Subcutaneous abdominal adipose tissue (tissue), 5 donors: ENCODE data around the gene OR2F2.

ENCODE experiments used
- H3K27ac ChIP-seq: one replicate; pipeline ENCODE4 v1.7.0; 2013; ENCODE audit warnings: low read depth, mild to moderate bottlenecking, inconsistent platforms, low read length, moderate library complexity
- H3K27me3 ChIP-seq, 5 donors: one replicate each; pipeline ENCODE4 v1.7.0; 2013; ENCODE audit warnings: low read length in 5 of 5, inconsistent platforms in 1 of 5; ENCODE audit not compliant: control insufficient read depth in 5 of 5, insufficient read depth in 4 of 5
- H3K36me3 ChIP-seq, 5 donors: one replicate each; pipeline ENCODE4 v1.7.0; 2013; ENCODE audit warnings: low read length in 5 of 5; ENCODE audit not compliant: control insufficient read depth in 5 of 5, insufficient read depth in 5 of 5
- H3K4me1 ChIP-seq, 5 donors: one replicate each; pipeline ENCODE4 v1.7.0; 2013; ENCODE audit warnings: low read length in 5 of 5, mild to moderate bottlenecking in 3 of 5, moderate library complexity in 1 of 5; ENCODE audit not compliant: control insufficient read depth in 5 of 5, insufficient read depth in 5 of 5
- H3K4me3 ChIP-seq, 5 donors: one replicate each; pipeline ENCODE4 v1.7.0; 2013; ENCODE audit warnings: low read length in 5 of 5, low read depth in 1 of 5
- H3K9ac ChIP-seq, 5 donors: one replicate each; pipeline ENCODE4 v1.7.0; 2013; ENCODE audit warnings: low read length in 5 of 5, mild to moderate bottlenecking in 4 of 5, moderate library complexity in 3 of 5
- H3K9me3 ChIP-seq, 5 donors: one replicate each; pipeline ENCODE4 v1.7.0; 2013; ENCODE audit warnings: low read length in 5 of 5; ENCODE audit not compliant: control insufficient read depth in 5 of 5
- donor health status: healthy.
- donor health status: healthy.
- donor health status: healthy.
- donor health status: healthy.
- donor health status: healthy.

The OR2F2 gene

DNA sequence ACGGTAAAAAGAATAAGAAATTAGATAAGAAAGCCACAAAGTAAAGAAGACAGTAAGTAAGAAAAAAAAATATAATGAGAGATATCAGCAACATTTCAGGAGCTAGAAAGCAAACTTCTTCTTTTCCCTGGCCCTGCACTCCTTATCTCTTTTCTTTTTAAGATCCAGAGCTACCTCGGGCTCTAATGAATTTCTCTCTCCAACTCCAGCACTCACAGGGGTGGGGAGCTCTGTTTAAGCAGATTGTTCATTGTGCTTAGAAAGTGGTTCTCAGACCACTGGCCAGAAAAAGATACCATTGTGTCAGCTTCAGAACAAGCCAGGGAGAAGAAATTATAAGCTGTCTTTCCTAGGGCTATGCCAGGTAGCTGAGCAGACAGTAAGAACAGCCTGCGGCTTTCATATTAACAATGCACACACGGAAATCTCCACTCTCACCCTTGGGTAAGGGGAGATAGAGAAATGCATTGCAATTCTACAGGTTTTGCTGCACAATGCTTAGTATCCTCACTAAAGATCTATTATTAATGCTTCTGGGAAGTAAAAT, 38.9 kb downstream of the OR2F2 start:
- Histone ChIP-seq H3K4me1 (no peaks in the 10 kb centered on the region), H3K9ac (no peak overlapping the region), H3K36me3 (no peaks in the 10 kb centered on the region), H3K4me3 (no peak overlapping the region), H3K27me3 (no peaks in the 10 kb centered on the region), H3K9me3 (no peaks in the 10 kb centered on the region), H3K27ac (no peak overlapping the region)

DNA sequence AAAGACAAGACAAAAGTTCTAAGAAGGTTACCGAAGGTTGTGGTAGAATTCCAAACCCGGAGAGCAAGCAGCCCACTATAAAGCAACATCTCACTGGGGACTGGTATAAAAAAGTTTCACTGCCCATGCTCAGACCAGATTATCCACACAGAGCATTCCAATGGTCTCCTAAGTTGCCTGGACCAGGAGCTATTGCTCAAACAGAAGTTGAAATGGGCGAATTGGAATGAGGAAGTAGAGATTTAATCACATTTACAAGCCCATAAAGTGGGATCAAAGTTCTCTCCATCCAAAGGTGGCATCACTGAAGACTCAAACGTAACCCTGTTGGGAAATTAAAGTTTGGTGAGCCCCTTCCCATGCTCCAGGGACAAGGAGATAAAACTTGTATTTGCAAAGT, 39.4 kb downstream of the OR2F2 start:
- no peaks in the 10 kb centered on the region for H3K36me3 ChIP-seq
- no peaks in the 10 kb centered on the region for H3K9me3 ChIP-seq
- no peaks in the 10 kb centered on the region for H3K4me1 ChIP-seq
- no peak overlapping the region for H3K9ac ChIP-seq
- no peak overlapping the region for H3K4me3 ChIP-seq
- H3K27ac ChIP-seq = no peak overlapping the region
- no peaks in the 10 kb centered on the region for H3K27me3 ChIP-seq

DNA sequence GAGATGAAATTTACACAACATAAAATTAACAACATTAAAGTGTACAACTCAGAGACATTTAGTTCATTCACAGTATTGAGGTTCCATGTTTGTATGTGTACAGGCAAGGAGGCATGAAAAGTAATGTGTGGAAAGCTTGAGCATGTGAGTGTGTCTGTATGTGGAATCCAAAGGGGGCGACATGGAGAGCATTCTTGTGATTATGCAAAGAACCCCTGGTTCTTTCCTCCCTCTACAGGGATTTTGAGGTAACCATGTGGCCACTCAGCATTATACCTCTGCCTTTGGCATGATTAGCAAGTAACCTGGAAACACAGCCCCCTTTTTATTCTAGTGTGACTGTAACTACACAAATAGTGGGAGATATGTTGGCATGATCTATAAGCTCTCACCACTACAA, 40.6 kb downstream of the OR2F2 start:
- no peak overlapping the region for H3K27ac ChIP-seq
- H3K4me3 ChIP-seq = no peak overlapping the region
- H3K36me3 ChIP-seq = no peaks in the 10 kb centered on the region
- H3K9me3 ChIP-seq = no peaks in the 10 kb centered on the region
- no peaks in the 10 kb centered on the region for H3K27me3 ChIP-seq
- no peaks in the 10 kb centered on the region for H3K4me1 ChIP-seq
- no peak overlapping the region for H3K9ac ChIP-seq

DNA sequence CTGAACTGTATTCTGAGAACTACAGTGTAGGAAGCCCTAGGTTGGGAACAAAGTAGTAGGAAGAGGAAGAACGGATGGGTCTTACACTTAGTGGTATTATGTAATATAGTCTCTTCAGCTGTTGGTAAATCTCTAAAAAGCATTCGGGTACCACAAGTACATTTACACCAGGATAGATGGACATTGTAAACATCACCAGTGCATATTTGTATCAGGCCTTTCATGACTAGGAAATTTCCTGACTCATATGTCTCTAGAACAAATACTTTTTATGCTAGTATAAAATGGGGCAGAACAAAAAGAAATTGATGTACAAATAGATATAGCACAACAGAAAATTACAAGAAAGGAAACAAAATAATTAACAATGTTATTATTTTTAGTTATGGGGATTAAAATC, 43.6 kb downstream of the OR2F2 start:
- no peak overlapping the region for H3K9ac ChIP-seq
- H3K27me3 ChIP-seq = no peaks in the 10 kb centered on the region
- H3K4me1 ChIP-seq = no peaks in the 10 kb centered on the region
- no peaks in the 10 kb centered on the region for H3K9me3 ChIP-seq
- H3K36me3 ChIP-seq = no peaks in the 10 kb centered on the region
- no peak overlapping the region for H3K4me3 ChIP-seq
- no peak overlapping the region for H3K27ac ChIP-seq

DNA sequence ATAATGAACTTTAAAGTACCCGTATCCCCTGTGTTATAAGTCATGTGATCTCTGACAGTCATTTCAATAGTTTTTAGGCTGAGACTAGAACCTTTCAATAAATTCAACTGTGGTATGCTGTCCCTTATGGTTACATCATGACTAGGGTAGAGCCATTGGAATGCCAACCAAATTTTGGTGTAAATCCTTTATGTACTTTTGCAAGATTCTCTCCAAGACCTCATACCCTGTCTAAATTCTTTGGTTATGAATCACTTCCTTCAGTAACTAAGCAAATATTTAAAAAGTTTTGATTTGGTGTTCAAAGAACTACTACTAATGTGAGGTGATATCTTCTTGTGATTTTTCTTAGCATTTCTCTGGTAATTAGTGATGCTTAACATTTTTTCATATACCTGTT, 44.3 kb downstream of the OR2F2 start:
- Histone ChIP-seq H3K27me3 (no peaks in the 10 kb centered on the region), H3K4me1 (no peaks in the 10 kb centered on the region), H3K4me3 (no peak overlapping the region), H3K36me3 (no peaks in the 10 kb centered on the region), H3K9me3 (no peaks in the 10 kb centered on the region), H3K27ac (no peak overlapping the region), H3K9ac (no peak overlapping the region)

DNA sequence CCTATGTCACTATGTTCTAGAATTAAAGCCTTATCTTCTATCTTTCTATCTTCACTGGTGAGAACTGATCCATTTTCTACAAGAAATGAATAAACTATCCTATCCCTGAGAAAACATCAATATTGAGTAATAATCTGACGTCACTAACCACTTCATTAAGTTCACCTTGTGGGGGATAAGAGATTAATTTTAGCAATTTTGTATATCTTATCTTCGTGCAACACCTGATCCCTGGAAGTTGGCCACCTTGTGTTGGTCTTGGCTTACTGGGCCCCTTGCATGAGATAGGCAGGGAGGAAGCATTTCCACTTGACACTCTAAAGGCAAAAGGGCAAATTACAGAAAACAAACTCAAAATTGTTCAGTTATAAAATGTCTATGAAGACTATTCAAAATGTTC, 45.0 kb downstream of the OR2F2 start:
- no peaks in the 10 kb centered on the region for H3K27me3 ChIP-seq
- H3K27ac ChIP-seq = no peak overlapping the region
- H3K9ac ChIP-seq = no peak overlapping the region
- H3K9me3 ChIP-seq = no peaks in the 10 kb centered on the region
- H3K4me1 ChIP-seq = no peaks in the 10 kb centered on the region
- H3K36me3 ChIP-seq = no peaks in the 10 kb centered on the region
- H3K4me3 ChIP-seq = no peak overlapping the region

DNA sequence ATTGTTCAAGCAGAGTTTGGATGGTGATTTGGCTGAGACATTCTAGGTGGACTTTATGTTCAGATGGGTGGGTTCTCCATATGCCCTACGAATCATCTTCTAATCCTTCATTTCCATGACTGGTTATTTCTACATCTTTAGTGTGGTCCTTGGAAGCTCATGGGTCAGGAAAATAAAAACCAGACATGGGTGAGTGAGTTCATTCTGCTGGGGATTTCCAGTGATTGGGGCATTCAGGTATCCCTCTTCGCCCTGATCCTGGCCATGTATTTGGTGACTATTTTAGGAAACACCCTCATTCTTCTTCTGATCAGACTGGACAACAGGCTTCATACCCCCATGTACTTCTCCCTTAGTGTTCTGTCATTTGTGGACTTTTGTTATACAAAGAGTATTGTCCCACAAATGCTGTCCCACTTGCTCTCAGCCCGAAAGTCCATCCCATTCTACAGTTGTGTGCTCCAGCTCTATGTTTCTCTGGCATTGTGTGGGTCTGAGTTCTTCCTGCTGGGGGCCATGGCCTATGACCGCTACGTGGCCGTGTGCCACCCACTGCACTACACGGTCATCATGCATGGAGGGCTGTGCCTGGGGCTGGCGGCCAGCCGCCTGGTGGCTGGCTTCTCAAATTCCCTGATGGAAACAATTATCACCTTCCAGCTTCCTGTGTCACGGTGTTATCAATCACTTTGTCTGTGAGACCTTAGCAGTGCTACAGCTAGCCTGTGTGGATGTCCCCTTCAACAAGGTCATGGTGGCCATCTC, 45.9 kb downstream of the OR2F2 start:
- H3K9ac ChIP-seq = no peak overlapping the region
- no peaks in the 10 kb centered on the region for H3K27me3 ChIP-seq
- H3K4me1 ChIP-seq = no peaks in the 10 kb centered on the region
- no peaks in the 10 kb centered on the region for H3K36me3 ChIP-seq
- H3K4me3 ChIP-seq = no peak overlapping the region
- peaks cover 0 to 2% (median 0%) of the 10 kb centered on the region in 5 donors for H3K9me3 ChIP-seq
- no peak overlapping the region for H3K27ac ChIP-seq

DNA sequence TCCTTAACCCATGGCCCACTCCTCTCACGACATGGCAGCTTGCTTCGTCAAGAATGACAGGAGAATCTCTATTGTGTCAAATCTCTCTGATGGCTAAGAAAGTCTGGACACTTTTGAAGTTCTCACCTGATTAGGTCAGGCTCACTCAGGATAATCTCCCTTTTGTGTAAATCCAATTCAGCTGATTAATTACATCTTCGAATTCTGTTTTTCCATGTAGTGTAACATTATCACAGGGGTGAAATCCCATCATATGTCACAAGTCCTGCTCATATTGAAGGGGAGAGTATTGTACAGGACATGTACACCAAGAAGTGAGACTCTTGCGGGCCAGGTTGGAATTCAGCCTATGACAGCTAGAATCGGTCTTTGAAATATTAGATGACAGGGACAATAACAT, 48.9 kb downstream of the OR2F2 start:
- Histone ChIP-seq H3K27ac (no peak overlapping the region), H3K4me1 (no peaks in the 10 kb centered on the region), H3K9me3 (peaks cover 0 to 4% (median 0%) of the 10 kb centered on the region in 5 donors), H3K4me3 (no peak overlapping the region), H3K27me3 (no peaks in the 10 kb centered on the region), H3K9ac (no peak overlapping the region), H3K36me3 (no peaks in the 10 kb centered on the region)
